Mesothelial cell of epicardium (in vitro differentiated cells): ENCODE data around the gene FGF10. TPM values are rescaled to one million over a fixed set of nuclear protein-coding genes. Genes with fewer than 3 reads are reported as not detected.

Source experiments
- DNase-seq, 2 experiments: peaks; one replicate each; pipeline ENCODE4 v3.0.0; 2021; ENCODE audit warnings: low spot score in 2 of 2; ENCODE audit not compliant: unreplicated experiment in 2 of 2
- H3K27ac Mint-ChIP-seq: 2 replicates; pipeline ENCODE4 v1.8.0; 2021; ENCODE audit warnings: mixed read lengths
- H3K27me3 Mint-ChIP-seq: 2 replicates; pipeline ENCODE4 v1.8.0; 2021; ENCODE audit warnings: low read depth, mixed read lengths
- H3K36me3 Mint-ChIP-seq: 2 replicates; pipeline ENCODE4 v1.8.0; 2021; ENCODE audit warnings: mixed read lengths
- H3K4me1 Mint-ChIP-seq: 2 replicates; pipeline ENCODE4 v1.8.0; 2021; ENCODE audit warnings: mixed read lengths
- H3K4me3 Mint-ChIP-seq: 2 replicates; pipeline ENCODE4 v1.8.0; 2021; ENCODE audit warnings: mild to moderate bottlenecking, moderate library complexity, mixed read lengths
- H3K9me3 Mint-ChIP-seq: 2 replicates; pipeline ENCODE4 v1.8.0; 2021; ENCODE audit warnings: mixed read lengths
- total RNA-seq: library from RNA; stranded (reverse); gene quantifications from 3 replicates; pipeline ENCODE4 v1.2.1, GENCODE V29; 2021
- TF ChIP-seq, protein P1 (sequence below): fragments of 200-600 bp; sonication (generic); IDR thresholded peaks from one replicate; pipeline ENCODE4 v1.5.0; 2021; ENCODE audit warnings: antibody characterized with exemption; ENCODE audit not compliant: unreplicated experiment

FGF10 gene
- total RNA-seq, 1 donor from 2014 or later = 0.31 TPM

DNA sequence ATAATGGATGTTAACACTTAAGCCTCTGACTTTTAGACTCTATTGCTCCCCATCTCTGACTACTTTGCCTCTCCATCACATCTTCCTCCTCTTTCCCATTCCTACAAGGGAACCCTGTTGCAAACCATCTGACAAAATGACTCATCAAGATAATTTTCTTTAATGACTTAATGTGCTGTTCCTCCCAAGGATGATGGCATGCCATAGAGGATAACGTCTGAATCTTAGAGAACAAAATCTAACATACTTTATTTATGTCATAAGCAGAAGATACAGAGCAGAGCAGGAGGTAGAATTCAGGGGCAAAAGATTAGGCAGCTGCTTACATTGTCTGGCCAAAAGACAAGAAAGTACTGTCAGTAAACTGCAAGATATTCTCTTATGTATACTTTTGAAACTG, 76.8 kb downstream of the FGF10 start:
- TF ChIP-seq, protein P1, sequence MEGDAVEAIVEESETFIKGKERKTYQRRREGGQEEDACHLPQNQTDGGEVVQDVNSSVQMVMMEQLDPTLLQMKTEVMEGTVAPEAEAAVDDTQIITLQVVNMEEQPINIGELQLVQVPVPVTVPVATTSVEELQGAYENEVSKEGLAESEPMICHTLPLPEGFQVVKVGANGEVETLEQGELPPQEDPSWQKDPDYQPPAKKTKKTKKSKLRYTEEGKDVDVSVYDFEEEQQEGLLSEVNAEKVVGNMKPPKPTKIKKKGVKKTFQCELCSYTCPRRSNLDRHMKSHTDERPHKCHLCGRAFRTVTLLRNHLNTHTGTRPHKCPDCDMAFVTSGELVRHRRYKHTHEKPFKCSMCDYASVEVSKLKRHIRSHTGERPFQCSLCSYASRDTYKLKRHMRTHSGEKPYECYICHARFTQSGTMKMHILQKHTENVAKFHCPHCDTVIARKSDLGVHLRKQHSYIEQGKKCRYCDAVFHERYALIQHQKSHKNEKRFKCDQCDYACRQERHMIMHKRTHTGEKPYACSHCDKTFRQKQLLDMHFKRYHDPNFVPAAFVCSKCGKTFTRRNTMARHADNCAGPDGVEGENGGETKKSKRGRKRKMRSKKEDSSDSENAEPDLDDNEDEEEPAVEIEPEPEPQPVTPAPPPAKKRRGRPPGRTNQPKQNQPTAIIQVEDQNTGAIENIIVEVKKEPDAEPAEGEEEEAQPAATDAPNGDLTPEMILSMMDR = no peak
- no peak for DNase-seq
- Mint-ChIP-seq H3K27ac (no peak overlapping the region), H3K36me3 (no peaks in the 10 kb centered on the region), H3K4me3 (no peak overlapping the region), H3K9me3 (no peaks in the 10 kb centered on the region), H3K27me3 (peaks cover 10% of the 10 kb centered on the region), H3K4me1 (no peaks in the 10 kb centered on the region)

DNA sequence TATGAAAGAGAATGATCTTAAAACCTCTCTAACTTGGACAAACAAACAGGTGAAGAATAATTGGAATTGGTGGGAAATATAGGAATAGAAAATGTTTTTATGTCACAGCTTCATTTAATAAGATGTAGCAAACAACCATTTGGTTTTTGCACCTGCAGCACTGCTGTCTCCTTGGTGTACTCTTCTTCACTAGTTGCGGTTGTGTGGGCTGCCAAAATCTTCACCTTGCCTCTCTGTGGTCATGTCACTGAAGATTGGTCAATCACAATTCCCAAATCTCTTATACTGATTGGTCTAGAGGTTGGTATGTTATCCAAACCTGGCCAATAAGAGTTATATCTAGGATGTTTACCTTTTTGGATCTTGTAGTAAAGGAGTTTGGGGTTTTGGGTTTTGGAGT, 88.7 kb downstream of the FGF10 start:
- H3K36me3 Mint-ChIP-seq = no peaks in the 10 kb centered on the region
- DNase-seq = no peak
- no peak overlapping the region for H3K27ac Mint-ChIP-seq
- H3K4me1 Mint-ChIP-seq = no peaks in the 10 kb centered on the region
- H3K9me3 Mint-ChIP-seq = no peaks in the 10 kb centered on the region
- H3K27me3 Mint-ChIP-seq = no peaks in the 10 kb centered on the region
- TF ChIP-seq, protein P1 = no peak
- H3K4me3 Mint-ChIP-seq = no peak overlapping the region

DNA sequence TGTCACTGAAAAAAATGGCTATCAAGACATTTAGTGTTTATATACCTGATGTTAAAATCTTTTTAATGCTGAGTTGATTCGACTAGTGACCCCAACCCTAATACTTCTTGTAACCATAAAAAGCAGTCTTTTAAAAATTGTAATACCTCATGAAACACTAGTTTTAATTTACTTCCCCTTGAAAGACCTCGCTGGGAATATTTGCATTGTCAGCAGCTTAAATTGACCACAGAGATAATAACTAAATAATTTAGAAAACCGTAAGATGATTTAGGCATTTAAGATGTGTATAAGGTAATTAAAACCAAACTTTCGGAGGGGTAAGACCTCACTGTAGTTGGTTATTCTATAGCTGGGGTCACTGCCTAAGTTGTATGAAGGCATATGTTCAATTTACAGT, 89.8 kb downstream of the FGF10 start:
- no peak overlapping the region for H3K27ac Mint-ChIP-seq
- H3K4me1 Mint-ChIP-seq = no peaks in the 10 kb centered on the region
- H3K36me3 Mint-ChIP-seq = no peaks in the 10 kb centered on the region
- H3K27me3 Mint-ChIP-seq = no peaks in the 10 kb centered on the region
- H3K4me3 Mint-ChIP-seq = no peak overlapping the region
- H3K9me3 Mint-ChIP-seq = no peaks in the 10 kb centered on the region
- no peak for DNase-seq
- TF ChIP-seq, protein P1 = no peak

DNA sequence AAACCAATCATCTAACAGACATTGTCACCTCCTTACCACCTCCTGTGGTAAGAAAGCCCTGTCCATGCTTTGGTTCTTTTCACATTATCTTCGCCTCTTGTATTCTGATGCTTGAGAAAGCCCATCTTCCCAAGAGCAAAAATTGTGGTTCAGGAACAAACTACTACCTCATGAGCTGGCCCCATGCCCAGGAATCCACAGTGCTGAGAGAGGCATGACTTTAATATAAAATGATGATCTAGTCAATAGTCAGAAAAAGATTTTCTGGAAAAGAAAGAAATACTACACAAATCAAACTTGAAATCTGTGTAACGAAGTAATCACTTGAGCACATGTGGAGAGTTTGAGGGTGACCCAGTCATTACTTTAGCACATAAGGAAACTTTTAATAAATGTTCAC, 94.7 kb downstream of the FGF10 start:
- no peak overlapping the region for H3K27ac Mint-ChIP-seq
- no peaks in the 10 kb centered on the region for H3K27me3 Mint-ChIP-seq
- H3K9me3 Mint-ChIP-seq = peaks cover 5% of the 10 kb centered on the region
- no peak overlapping the region for H3K4me3 Mint-ChIP-seq
- no peaks in the 10 kb centered on the region for H3K4me1 Mint-ChIP-seq
- TF ChIP-seq, protein P1 = no peak
- peak in 1 of 2 experiments; percentile 38 for DNase-seq
- no peaks in the 10 kb centered on the region for H3K36me3 Mint-ChIP-seq

DNA sequence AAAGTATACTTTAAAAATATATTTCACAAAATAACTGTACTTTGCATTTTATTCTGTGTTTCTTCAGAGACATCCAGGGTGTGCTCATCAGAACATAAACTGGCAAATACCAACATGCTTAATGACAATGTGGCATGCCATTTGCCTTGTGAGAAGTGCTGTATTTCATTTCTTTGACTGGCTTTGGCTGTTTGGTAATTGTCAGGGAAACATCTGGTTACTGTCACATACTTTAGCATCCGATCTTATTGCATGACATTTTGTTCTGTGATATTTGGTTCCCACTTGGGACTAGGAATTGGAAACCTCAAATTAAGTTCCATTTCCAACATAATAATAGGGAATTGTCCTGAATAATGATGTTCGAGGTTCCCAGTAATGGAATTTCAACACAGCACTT, 96.5 kb downstream of the FGF10 start:
- H3K27ac Mint-ChIP-seq = no peak overlapping the region
- DNase-seq = no peak
- H3K36me3 Mint-ChIP-seq = no peaks in the 10 kb centered on the region
- no peaks in the 10 kb centered on the region for H3K27me3 Mint-ChIP-seq
- H3K4me3 Mint-ChIP-seq = no peak overlapping the region
- no peaks in the 10 kb centered on the region for H3K4me1 Mint-ChIP-seq
- H3K9me3 Mint-ChIP-seq = peaks cover 5% of the 10 kb centered on the region
- TF ChIP-seq, protein P1 = no peak

DNA sequence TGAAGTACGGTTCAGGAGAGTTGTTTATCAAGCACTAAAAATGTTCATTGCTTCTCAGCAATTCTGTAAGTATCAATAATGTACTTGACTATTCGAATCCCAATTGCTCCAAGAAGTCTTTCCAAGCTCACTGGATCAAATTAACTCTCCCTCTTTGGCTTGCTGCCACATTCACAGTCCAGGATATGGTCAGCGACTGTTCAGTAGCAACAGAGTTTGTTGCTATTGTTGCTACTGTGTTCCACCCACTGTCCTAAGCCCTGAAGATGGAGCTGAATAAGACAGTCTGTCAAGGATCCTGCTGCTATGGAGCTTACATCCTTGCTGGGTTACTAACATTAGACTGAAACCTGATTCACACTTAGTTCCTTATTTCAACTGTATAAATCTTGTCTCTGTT, 110.8 kb downstream of the FGF10 start:
- Mint-ChIP-seq H3K27ac (no peak overlapping the region), H3K27me3 (no peaks in the 10 kb centered on the region), H3K9me3 (no peaks in the 10 kb centered on the region), H3K36me3 (no peaks in the 10 kb centered on the region), H3K4me1 (no peaks in the 10 kb centered on the region), H3K4me3 (no peak overlapping the region)
- DNase-seq = no peak
- TF ChIP-seq, protein P1 = no peak
